ENCODE results near the gene MUC12. TPM values are rescaled to one million over a fixed set of nuclear protein-coding genes. Genes with fewer than 3 reads are reported as not detected.
"Not testable (repeated sequence)": the region's sequence is repeated elsewhere in the genome, so short reads cannot be mapped to it uniquely, and the experiment has no call there.

The MUC12 gene
- total RNA-seq, 5 donors from 2014 or later (not counting 1 experiment from before 2014, with no cell fraction given) = 0.09 to 0.51 (median 0.33) TPM; not detected in 2

DNA sequence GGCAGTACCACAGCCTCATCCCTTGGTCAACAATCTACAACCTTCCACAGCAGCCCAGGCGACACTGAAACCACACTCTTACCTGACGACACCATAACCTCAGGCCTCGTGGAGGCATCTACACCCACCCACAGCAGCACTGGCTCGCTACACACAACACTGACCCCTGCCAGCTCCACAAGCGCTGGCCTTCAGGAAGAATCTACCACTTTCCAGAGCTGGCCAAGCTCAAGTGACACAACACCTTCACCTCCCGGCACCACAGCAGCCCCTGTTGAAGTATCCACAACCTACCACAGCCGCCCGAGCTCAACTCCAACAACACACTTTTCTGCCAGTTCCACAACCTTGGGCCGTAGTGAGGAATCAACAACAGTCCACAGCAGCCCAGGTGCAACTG lies 25.3 kb downstream of the MUC12 start:
- ATAC-seq (replicated peaks in 1 of 4); H3K4me3 ChIP-seq (ENCODE audit: control insufficient read depth in 1 of 2, extremely low read depth in 1 of 2, low read length in 1 of 2); H3K27ac ChIP-seq (ENCODE audit: low read length); DNase-seq; H3K27me3 Mint-ChIP-seq; H3K36me3 Mint-ChIP-seq; H3K9me3 Mint-ChIP-seq; H3K4me1 Mint-ChIP-seq; POLR2A ChIA-PET; H3K4me1 ChIP-seq (ENCODE audit: control insufficient read depth in 1 of 2, extremely low read depth in 1 of 2, insufficient read depth in 2 of 2, low read length in 2 of 2); H3K27ac Mint-ChIP-seq; H3K4me3 Mint-ChIP-seq; CTCF ChIA-PET; H3K36me3 ChIP-seq (ENCODE audit: control insufficient read depth in 2 of 2, extremely low read depth in 1 of 2, insufficient read depth in 1 of 2, low read length in 1 of 2); H3K27me3 ChIP-seq (replicated peaks in 1 of 2; ENCODE audit: control insufficient read depth in 2 of 2, extremely low read depth in 1 of 2, insufficient read depth in 2 of 2, low read length in 1 of 2); H3K9me3 ChIP-seq: not testable (repeated sequence)
- WGBS (ENCODE audit: insufficient coverage) = no CpG with 5 or more reads among the region's 9 CpGs

DNA sequence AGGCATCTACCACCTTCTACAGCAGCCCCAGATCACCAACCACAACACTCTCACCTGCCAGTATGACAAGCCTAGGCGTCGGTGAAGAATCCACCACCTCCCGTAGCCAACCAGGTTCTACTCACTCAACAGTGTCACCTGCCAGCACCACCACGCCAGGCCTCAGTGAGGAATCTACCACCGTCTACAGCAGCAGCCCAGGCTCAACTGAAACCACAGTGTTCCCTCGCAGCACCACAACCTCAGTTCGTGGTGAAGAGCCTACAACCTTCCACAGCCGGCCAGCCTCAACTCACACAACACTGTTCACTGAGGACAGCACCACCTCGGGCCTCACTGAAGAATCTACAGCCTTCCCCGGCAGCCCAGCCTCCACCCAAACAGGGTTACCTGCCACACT lies 29.2 kb downstream of the MUC12 start:
- H3K27me3 Mint-ChIP-seq; DNase-seq; H3K36me3 ChIP-seq (ENCODE audit: control insufficient read depth in 2 of 2, extremely low read depth in 1 of 2, insufficient read depth in 1 of 2, low read length in 1 of 2); CTCF ChIA-PET; POLR2A ChIA-PET; H3K4me1 Mint-ChIP-seq; H3K4me1 ChIP-seq (ENCODE audit: control insufficient read depth in 1 of 2, extremely low read depth in 1 of 2, insufficient read depth in 2 of 2, low read length in 2 of 2); H3K9me3 Mint-ChIP-seq; H3K27ac Mint-ChIP-seq; H3K9me3 ChIP-seq; ATAC-seq (replicated peaks in 1 of 4); H3K4me3 ChIP-seq (ENCODE audit: control insufficient read depth in 1 of 2, extremely low read depth in 1 of 2, low read length in 1 of 2); H3K27me3 ChIP-seq (replicated peaks in 1 of 2; ENCODE audit: control insufficient read depth in 2 of 2, extremely low read depth in 1 of 2, insufficient read depth in 2 of 2, low read length in 1 of 2); H3K4me3 Mint-ChIP-seq; H3K27ac ChIP-seq (ENCODE audit: low read length); H3K36me3 Mint-ChIP-seq: not testable (repeated sequence)
- no CpG with 5 or more reads among the region's 10 CpGs for WGBS (ENCODE audit: insufficient coverage)

DNA sequence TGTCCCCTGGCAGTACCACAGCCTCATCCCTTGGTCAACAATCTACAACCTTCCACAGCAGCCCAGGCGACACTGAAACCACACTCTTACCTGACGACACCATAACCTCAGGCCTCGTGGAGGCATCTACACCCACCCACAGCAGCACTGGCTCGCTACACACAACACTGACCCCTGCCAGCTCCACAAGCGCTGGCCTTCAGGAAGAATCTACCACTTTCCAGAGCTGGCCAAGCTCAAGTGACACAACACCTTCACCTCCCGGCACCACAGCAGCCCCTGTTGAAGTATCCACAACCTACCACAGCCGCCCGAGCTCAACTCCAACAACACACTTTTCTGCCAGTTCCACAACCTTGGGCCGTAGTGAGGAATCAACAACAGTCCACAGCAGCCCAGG lies 30.0 kb downstream of the MUC12 start:
- H3K27me3 Mint-ChIP-seq; H3K4me3 ChIP-seq (ENCODE audit: control insufficient read depth in 1 of 2, extremely low read depth in 1 of 2, low read length in 1 of 2); H3K4me3 Mint-ChIP-seq; H3K27ac ChIP-seq (ENCODE audit: low read length); H3K27ac Mint-ChIP-seq; H3K4me1 Mint-ChIP-seq; CTCF ChIA-PET; H3K9me3 Mint-ChIP-seq; H3K4me1 ChIP-seq (ENCODE audit: control insufficient read depth in 1 of 2, extremely low read depth in 1 of 2, insufficient read depth in 2 of 2, low read length in 2 of 2); DNase-seq; H3K36me3 Mint-ChIP-seq; POLR2A ChIA-PET; H3K36me3 ChIP-seq (ENCODE audit: control insufficient read depth in 2 of 2, extremely low read depth in 1 of 2, insufficient read depth in 1 of 2, low read length in 1 of 2); H3K9me3 ChIP-seq; H3K27me3 ChIP-seq (replicated peaks in 1 of 2; ENCODE audit: control insufficient read depth in 2 of 2, extremely low read depth in 1 of 2, insufficient read depth in 2 of 2, low read length in 1 of 2): not testable (repeated sequence)
- no CpG with 5 or more reads among the region's 9 CpGs for WGBS (ENCODE audit: insufficient coverage)
- ATAC-seq (replicated peaks in 1 of 4) = peak in 2 of 4 experiments; percentile 13 to 34

DNA sequence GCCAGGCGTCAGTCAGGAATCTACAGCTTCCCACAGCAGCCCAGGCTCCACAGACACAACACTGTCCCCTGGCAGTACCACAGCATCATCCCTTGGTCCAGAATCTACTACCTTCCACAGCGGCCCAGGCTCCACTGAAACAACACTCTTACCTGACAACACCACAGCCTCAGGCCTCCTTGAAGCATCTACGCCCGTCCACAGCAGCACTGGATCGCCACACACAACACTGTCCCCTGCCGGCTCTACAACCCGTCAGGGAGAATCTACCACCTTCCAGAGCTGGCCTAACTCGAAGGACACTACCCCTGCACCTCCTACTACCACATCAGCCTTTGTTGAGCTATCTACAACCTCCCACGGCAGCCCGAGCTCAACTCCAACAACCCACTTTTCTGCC lies 30.7 kb downstream of the MUC12 start:
- POLR2A ChIA-PET; H3K4me1 Mint-ChIP-seq; CTCF ChIA-PET; H3K36me3 Mint-ChIP-seq; H3K4me1 ChIP-seq (ENCODE audit: control insufficient read depth in 1 of 2, extremely low read depth in 1 of 2, insufficient read depth in 2 of 2, low read length in 2 of 2); H3K27me3 Mint-ChIP-seq; H3K27me3 ChIP-seq (replicated peaks in 1 of 2; ENCODE audit: control insufficient read depth in 2 of 2, extremely low read depth in 1 of 2, insufficient read depth in 2 of 2, low read length in 1 of 2); H3K9me3 Mint-ChIP-seq; ATAC-seq (replicated peaks in 1 of 4); H3K4me3 ChIP-seq (ENCODE audit: control insufficient read depth in 1 of 2, extremely low read depth in 1 of 2, low read length in 1 of 2); H3K27ac ChIP-seq (ENCODE audit: low read length); H3K27ac Mint-ChIP-seq; H3K9me3 ChIP-seq; H3K36me3 ChIP-seq (ENCODE audit: control insufficient read depth in 2 of 2, extremely low read depth in 1 of 2, insufficient read depth in 1 of 2, low read length in 1 of 2); H3K4me3 Mint-ChIP-seq: not testable (repeated sequence)
- DNase-seq = peak in 2 of 35 experiments; percentile 12 to 14
- 67% methylated on average over 4 of the region's 10 CpGs for WGBS (ENCODE audit: insufficient coverage)

DNA sequence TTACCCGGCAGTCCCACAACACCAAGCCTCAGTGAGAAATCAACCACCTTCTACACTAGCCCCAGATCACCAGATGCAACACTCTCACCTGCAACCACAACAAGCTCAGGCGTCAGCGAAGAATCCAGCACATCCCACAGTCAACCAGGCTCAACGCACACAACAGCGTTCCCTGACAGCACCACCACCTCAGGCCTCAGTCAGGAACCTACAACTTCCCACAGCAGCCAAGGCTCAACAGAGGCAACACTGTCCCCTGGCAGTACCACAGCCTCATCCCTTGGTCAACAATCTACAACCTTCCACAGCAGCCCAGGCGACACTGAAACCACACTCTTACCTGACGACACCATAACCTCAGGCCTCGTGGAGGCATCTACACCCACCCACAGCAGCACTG lies 33.0 kb downstream of the MUC12 start:
- POLR2A ChIA-PET; H3K4me3 Mint-ChIP-seq; ATAC-seq (replicated peaks in 1 of 4): not testable (repeated sequence)

DNA sequence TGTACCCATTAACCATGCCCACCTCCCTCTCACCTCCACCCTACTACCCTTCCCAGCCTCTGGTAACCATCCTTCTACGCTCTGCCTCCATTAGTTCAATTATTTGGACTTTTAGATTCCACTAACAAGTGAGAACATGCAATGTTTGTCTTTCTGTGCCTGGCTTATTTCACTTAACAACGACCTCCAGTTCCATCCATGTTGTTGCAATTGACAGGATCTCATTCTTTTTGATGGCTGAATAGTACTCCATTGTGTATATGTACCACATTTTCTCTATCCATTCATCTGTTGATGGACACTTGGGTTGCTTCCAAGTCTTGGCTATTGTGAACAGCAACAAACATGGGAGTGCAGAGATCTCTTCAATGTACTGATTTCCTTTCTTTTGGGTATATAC lies 38.0 kb downstream of the MUC12 start:
- H3K4me3 Mint-ChIP-seq = not testable (repeated sequence)

More for the DNA sequence above, 33.0 kb downstream of the MUC12 start:
- H3K27ac Mint-ChIP-seq; H3K36me3 Mint-ChIP-seq; H3K4me1 ChIP-seq (ENCODE audit: control insufficient read depth in 1 of 2, extremely low read depth in 1 of 2, insufficient read depth in 2 of 2, low read length in 2 of 2); H3K27ac ChIP-seq (ENCODE audit: low read length); H3K9me3 ChIP-seq; H3K9me3 Mint-ChIP-seq; H3K27me3 Mint-ChIP-seq; DNase-seq; H3K36me3 ChIP-seq (ENCODE audit: control insufficient read depth in 2 of 2, extremely low read depth in 1 of 2, insufficient read depth in 1 of 2, low read length in 1 of 2); H3K4me3 ChIP-seq (ENCODE audit: control insufficient read depth in 1 of 2, extremely low read depth in 1 of 2, low read length in 1 of 2); H3K27me3 ChIP-seq (replicated peaks in 1 of 2; ENCODE audit: control insufficient read depth in 2 of 2, extremely low read depth in 1 of 2, insufficient read depth in 2 of 2, low read length in 1 of 2); CTCF ChIA-PET; H3K4me1 Mint-ChIP-seq: not testable (repeated sequence)
- WGBS (ENCODE audit: insufficient coverage) = no CpG with 5 or more reads among the region's 8 CpGs

DNA sequence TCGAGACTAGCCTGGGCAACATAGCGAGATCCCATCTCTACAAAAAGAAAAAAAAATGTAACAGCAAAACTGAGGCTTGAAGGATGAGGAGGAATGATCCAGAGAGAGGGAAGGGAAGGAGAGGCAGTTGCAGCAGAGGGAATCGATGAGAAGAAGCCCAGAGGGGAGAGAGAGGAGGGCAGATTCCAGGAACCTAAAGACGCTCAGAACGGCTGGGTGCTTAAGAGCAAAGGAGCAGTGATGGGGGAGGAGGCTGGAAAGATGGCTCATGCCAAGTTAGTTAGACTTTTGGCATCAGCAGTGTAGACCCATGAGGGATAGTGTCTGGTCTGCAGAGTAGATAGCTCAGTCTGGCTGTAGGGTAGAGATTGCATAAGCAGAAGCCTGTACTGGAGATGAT lies 40.3 kb downstream of the MUC12 start:
- Histone ChIP-seq H3K27ac (ENCODE audit: low read length) (no peak overlapping the region), H3K27me3 (replicated peaks in 1 of 2; ENCODE audit: control insufficient read depth in 2 of 2, extremely low read depth in 1 of 2, insufficient read depth in 2 of 2, low read length in 1 of 2) (peaks cover 0 to 7% of the 10 kb centered on the region in 2 experiments), H3K4me3 (ENCODE audit: control insufficient read depth in 1 of 2, extremely low read depth in 1 of 2, low read length in 1 of 2) (no peak overlapping the region), H3K36me3 (ENCODE audit: control insufficient read depth in 2 of 2, extremely low read depth in 1 of 2, insufficient read depth in 1 of 2, low read length in 1 of 2) (no peaks in the 10 kb centered on the region), H3K9me3 (no peaks in the 10 kb centered on the region), H3K4me1 (ENCODE audit: control insufficient read depth in 1 of 2, extremely low read depth in 1 of 2, insufficient read depth in 2 of 2, low read length in 2 of 2) (no peaks in the 10 kb centered on the region)
- Mint-ChIP-seq H3K27ac (no peak overlapping the region), H3K9me3 (no peaks in the 10 kb centered on the region), H3K27me3 (peaks cover 0 to 13% of the 10 kb centered on the region in 2 donors), H3K4me1 (no peaks in the 10 kb centered on the region), H3K4me3 (no peak overlapping the region), H3K36me3 (peaks cover 32% of the 10 kb centered on the region)
- ChIA-PET CTCF (no interaction called here), POLR2A (no interaction called here)
- no peak for DNase-seq
- WGBS (ENCODE audit: insufficient coverage) = 89% methylated on average over 3 of the region's 5 CpGs
- ATAC-seq (replicated peaks in 1 of 4) = no peak

More for the DNA sequence above, 38.0 kb downstream of the MUC12 start:
- DNase-seq; H3K9me3 Mint-ChIP-seq; POLR2A ChIA-PET; H3K27me3 ChIP-seq (replicated peaks in 1 of 2; ENCODE audit: control insufficient read depth in 2 of 2, extremely low read depth in 1 of 2, insufficient read depth in 2 of 2, low read length in 1 of 2); ATAC-seq (replicated peaks in 1 of 4); H3K27ac ChIP-seq (ENCODE audit: low read length); H3K9me3 ChIP-seq; H3K27ac Mint-ChIP-seq; H3K36me3 ChIP-seq (ENCODE audit: control insufficient read depth in 2 of 2, extremely low read depth in 1 of 2, insufficient read depth in 1 of 2, low read length in 1 of 2); H3K4me1 ChIP-seq (ENCODE audit: control insufficient read depth in 1 of 2, extremely low read depth in 1 of 2, insufficient read depth in 2 of 2, low read length in 2 of 2); H3K4me1 Mint-ChIP-seq; H3K4me3 ChIP-seq (ENCODE audit: control insufficient read depth in 1 of 2, extremely low read depth in 1 of 2, low read length in 1 of 2); CTCF ChIA-PET: not testable (repeated sequence)
- WGBS (ENCODE audit: insufficient coverage) = 100% methylated on average over 1 of the region's 2 CpGs
- H3K36me3 Mint-ChIP-seq = peaks cover 21% of the 10 kb centered on the region
- H3K27me3 Mint-ChIP-seq = peaks cover 0 to 13% of the 10 kb centered on the region in 2 donors
